IPS DF 4.7 (cell line): Measurements from ENCODE around the gene USP48.
"Not testable (repeated sequence)": the region's sequence is repeated elsewhere in the genome, so short reads cannot be mapped to it uniquely, and the experiment has no call there.

Experiments
- DNase-seq: peaks from one replicate; pipeline ENCODE4 v3.0.0-alpha.2; 2013; ENCODE audit warnings: low spot score; ENCODE audit errors: extremely low read depth

USP48 gene

DNA sequence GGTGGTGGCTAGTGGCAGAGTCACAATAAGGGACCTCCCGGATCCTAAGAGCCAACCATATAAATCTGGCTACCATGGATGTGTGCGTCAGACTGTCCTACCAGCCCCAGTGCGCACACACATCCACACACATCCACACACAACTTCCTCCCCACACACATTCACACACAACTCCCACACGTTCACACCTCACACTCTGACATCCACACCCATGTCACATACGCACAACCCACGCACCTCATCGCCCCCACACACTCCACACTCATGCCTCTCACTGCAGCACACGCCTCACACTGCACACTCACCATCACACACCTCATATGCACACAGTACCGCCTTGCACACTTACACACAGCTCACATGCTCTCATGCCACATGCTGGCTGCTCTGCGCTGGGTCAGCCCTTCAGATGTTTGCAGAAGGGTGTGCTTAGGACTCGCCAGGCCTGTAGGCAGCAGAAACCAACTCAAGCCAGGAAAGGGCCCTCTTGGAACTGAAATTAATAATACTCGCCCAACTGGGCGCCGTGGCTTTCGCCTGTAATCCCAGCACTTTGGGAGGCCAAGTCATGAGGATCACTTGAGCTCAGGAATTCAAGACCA lies 32.1 kb upstream of the USP48 start:
- no peak for DNase-seq

DNA sequence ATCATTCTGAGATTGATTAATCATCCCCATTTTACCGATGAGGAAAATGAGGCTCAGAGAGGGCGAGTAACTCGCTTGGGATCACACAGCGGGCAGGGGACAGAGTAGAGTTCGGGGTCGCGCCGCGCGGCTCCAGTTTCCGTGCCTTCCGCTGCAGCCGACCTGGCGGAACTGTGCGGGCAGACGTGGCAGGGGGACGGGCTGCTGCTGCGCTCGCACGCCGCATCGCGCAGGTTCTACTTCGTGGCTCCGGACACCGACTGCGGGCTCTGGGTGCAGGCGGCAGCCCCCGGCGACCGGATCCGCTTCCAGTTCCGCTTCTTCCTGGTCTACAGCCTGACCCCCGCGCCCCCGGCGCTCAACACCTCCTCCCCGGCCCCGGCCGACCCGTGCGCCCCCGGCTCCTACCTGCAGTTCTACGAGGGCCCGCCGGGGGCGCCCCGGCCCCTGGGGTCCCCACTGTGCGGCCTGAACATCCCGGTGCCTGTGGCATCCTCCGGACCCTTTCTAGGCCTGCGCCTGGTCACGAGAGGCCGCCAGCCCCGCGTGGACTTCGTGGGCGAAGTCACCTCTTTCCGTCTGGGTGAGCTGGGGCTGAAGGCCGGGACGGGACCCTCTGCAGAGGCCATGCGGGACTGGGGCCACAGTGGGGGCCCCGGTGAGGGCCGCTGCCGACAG lies 31.4 kb upstream of the USP48 start:
- DNase-seq, result no peak

DNA sequence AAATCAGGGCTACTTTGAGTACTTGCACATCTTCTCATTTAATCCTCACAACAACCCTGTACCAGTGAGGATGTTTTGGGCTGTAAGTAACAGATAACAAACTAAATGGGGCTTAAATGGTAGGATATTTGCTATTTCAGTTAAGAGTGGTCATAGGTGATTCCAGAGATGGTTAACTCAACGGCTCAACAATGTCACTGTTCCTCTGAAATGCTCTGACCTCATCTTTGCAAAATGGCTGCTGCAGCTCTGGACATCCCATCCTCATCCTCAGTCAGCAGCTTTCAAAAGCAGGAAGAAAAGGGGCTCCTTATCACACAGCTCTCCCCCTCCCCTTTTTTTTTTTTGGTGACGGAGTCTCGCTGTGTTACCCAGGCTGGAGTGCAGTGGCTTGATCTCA lies 30.6 kb upstream of the USP48 start:
- no peak for DNase-seq

DNA sequence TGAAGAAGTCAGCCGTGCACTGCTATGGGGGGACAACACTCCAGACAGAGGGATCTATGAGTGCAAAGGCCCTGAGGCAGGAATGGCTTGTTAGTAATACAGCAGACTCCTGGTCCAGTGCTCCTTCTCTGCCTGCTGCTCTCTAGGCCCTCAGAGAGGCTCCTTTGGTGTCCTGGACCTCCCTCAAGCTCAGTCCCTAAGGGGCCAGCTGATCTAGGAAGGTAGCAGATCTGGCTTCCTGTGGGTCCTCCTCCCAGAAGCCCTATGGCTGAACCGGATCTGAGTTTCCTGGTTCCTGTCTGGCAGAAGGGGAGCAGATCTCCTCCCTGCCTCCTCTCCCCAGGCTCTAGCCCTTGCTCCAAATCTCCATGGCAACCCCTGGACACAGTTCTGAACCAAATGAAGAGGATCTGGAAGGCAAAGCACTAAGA lies 28.9 kb upstream of the USP48 start, which contains the start of gene LDLRAD2:
LDLRAD2 (plus strand) TSS at position 391 of the 431 bp plus-strand sequence. CDS start 187 bp downstream, outside the sequence.
- DNase-seq, result no peak

DNA sequence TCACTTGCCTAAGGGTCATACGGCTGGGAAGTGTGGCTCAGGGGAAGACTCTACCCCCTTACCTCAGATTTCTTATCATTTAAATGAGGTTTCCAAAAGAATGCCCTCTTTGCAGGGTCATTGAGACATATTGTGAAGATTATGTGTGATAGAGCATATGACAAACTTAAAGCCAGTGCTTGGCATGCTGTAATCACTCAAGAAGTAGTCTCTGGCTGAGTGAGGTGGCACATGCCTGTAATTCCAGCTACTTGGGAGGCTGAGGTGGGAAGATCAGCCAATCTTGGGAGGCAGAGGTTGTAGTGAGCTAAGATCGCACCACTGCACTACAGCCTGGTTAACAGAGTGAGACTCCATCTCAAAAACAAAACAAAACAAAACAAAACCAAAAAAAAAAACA lies 21.6 kb upstream of the USP48 start:
- no peak for DNase-seq

DNA sequence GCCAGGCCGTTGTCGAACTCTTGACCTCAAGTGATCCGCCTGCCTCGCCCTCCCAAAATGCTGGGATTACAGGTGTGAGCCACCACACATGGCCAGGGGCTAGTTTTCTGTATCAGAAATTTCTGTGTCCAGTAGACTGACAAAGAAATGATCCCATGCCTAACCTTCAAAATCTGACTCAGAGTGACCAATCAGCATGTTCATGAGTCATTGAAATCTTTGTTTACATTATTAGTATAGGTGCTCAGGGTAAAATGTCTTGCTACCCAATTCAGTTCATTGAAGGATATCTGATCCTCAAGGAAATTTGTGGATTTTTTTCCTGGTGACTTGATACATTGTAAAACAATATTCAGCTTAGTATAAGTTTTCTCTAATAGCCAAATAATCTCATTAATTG lies 18.2 kb upstream of the USP48 start:
- DNase-seq, result no peak

DNA sequence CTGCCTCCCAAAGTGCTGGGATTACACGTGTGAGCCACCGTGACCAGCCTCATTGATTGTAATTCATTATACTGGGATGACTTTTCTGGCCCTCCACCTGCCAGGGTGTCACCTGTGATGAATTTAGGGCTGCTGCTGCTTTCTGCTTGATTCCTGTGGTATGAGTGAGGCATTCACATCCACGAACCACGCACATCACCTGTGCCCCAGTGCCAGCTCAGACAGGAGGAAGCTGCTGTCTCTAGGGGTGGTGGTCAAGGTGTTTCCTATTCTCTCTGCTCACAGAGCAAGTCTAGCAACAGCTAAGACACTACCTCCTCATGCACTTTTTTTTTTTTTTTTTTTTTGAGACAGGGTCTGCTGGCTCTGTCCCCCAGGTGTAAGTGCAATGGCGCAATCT lies 16.8 kb upstream of the USP48 start:
- DNase-seq, result no peak

DNA sequence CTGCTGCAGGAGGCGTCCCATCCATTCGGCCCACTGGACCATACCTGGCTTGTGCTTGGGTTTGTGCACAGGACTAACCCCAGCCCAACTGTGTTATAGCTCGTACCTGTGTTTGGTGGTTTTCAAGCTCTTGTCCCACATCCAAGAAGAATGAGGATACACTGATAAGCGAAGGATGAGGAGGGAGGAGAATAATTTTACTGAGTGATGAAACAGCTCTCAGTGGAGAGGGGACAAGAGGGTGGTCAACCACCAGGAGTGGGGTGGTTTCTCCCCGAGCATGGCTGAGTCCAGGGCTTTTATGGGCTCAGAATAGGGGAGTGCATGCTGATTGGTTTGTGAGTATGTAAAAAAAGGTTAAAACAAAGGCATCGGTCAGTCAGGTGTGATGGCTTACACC lies 12.1 kb upstream of the USP48 start:
- DNase-seq, result no peak

DNA sequence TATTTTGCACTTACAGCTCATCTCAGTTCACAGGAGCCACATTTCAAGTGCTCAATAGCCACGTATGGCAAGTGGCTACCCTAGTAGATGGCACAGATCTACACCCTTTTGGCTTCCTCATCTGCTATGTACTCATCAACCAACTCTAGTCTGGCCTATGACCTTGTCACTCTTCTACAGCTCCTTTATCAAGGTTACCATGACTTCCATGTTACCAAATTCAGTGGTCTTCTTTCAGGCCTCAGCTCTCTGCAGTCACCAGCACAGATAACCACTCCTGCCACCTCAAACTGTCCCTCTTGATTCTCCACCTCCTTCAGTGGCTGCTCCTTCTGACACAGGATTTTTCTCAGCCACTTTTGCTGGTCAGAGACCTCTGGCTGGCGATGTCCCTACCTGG lies 11.7 kb upstream of the USP48 start:
- DNase-seq, result no peak

DNA sequence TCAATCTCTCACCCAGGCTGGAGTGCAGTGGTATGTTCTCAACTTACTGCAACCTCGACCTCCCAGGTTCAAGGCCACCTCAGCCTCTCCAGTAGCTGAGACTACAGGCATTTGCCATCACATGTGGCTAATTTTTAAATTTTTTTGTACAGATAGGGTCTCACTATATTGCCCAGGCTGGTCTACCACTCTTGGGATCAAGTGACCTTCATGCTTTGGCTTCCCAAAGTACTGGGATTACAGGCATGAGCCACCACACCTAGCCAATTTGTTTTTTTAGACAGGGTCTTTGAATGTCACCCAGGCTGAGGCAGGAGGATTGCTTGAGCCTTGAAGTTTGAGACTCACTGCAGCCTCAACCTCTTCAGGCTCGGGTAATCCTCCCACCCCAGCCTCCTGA lies 10.2 kb upstream of the USP48 start:
- no peak for DNase-seq

DNA sequence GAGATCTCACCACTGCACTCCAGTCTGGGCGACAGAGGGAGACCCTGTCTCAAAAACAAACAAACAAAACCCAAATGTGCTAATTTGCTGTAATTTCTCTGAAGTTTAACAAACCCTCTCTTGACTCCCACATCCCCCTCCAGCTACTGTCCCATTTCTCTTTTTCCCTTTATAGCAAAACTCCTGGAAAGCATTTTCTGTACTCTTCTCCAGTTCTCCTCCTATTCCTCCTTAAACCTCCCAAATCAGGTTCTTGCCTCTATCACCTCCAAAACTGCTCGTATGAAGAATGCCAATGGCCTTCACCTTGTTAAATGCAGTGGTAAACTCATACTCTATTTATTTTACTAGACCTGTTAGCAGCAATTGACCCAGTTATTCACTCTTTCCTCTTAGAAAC lies 3.7 kb upstream of the USP48 start:
- no peak for DNase-seq

DNA sequence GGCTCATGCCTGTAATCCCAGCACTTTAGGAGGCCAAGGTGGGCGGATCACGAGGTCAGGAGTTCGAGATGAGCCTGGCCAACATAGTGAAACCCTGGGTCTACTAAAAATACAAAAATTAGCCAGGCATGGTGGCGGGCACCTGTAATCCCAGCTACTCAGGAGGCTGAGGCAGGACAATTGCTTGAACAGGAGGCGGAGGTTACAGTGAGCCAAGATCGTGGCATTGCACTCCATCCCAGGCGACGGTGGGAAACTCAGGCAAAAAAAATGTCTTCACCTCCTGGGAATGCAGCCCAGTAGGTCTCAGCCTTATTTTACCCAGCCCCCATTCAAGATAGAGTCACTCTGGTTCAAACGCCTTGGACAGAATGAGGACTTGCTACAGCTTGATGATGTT lies 2.8 kb upstream of the USP48 start:
- not testable (repeated sequence) for DNase-seq

DNA sequence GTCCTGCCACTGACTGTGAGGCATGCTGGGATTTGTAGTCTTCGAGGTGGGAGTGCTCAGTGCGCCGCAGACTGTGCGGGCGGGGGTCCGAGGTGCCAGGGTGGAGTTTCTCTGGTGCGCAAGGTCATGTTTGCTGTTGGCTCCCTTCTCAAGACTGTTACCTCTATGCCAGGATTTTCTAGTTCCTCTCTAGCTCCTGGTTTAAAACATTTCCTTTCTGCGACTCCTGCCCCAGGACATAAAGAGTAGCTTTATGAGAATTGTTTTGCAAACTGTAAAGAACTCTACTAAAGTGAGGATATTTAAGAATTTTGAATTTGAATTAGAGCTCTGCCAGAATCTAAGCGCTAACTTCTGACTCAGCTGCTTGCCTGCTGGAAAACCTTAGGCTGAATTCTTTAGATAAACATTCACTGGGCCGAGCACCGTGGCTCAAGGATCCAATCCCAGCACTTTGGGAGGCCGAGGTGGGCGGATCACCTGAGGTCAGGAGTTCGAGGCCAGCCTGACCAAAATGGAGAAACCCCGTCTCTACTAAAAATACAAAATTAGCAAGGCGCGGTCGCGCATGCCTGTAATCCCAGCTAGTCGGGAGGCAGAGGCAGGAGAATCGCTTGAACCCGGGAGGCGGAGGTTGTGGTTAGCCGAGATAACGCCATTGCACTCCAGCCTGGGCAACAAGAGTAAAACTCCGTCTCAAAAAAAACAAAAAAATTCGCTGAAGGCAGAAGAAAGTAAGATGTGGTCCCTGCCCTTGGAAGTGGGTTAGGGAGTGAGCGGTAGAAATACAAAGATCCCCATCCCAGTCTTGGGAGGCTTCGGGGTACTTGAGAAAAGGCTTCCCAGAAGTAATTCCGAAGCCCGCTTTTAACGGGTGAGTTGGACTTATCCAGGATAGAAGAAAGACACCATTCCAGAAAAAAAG lies 992 bp upstream of the USP48 start:
- DNase-seq, result no peak

DNA sequence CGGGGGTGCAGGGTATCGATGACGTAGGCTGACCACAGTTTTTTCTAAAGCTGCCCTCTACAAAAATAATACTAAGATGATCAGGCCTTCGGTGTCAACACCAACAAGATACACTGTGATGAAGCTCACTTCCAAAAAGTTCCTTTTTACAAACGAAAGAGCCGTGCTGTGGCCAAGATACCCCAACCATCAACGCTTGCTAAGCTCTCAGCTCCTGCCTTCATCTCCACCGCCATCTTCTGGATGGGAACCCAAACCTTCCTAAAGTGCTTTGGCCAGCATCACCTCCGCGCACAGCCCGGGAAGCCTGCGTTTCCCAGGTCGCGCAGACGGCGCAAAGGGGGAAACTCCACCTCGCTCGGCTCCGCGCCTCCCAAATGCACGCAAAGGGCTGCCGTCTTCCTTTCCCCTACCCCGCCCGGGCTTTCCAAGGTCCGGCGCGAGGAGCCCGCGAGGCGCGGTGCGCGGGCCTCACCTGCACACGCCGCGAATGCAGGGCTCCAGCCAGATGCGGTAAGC lies 541 bp downstream of the USP48 start:
- no peak for DNase-seq

DNA sequence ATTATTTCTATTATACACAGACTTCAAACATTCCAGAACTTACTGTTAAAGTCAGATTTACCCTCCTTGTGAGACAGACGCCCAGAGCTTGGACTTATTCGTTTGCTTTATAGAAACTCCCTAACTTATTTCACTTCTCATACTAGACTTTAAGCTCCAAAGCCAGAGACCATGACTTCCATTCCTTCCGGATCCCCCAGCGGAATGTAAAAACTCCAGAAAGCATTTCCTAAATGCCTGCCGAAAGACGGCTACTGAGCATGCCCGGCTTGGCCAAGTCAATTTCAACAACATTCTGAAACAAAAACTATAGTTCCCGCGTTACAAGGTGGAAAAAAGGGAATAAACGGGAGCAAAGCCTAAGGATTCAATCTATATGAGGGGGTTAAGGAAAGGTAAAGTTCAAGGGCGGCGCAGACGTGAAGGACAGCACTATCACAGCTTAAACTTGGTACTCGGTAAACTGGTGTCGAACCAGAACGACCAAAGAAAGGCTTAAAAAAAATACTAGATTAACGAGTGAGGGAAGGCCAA lies 1.1 kb downstream of the USP48 start:
- DNase-seq, result no peak

DNA sequence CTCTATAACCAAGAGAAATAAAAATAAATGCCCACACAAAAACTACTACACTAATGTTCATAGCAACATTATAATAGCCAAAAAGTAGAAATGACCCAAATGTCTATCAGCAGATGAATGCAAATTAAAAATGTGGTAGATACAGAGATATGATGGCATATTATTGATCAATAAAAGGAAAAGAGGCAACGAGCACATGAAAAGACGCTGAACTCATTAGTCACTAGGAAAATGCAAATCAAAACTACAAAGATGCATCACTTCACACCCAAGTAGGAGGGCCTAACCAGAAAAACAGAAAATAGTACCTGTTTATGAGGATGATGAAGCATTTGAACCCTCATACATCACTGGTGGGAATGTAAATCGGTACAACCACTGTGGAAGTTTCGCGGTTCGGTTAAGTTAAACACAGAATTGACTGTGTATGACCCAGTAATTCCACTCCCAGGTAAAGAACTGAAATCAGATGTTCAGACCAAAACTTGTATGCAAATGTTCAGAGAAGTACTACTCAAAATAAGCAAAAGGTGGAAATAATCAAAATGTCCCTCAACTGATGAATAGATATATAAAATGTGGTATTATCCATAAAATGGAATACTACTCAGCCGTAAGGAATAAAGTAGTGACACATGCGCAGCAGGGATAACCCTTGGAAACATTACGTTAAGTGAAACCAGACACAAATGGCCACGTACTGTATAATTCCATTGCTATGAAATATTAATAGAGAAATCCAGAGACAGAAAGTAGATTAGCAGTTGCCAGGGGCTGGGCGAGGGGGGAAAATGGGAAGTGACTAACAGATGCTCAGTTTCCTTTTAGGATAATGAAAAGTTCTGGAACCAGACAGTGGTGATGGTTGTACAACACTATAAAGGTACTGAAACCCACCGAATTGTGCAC lies 3.1 kb downstream of the USP48 start:
- no peak for DNase-seq

DNA sequence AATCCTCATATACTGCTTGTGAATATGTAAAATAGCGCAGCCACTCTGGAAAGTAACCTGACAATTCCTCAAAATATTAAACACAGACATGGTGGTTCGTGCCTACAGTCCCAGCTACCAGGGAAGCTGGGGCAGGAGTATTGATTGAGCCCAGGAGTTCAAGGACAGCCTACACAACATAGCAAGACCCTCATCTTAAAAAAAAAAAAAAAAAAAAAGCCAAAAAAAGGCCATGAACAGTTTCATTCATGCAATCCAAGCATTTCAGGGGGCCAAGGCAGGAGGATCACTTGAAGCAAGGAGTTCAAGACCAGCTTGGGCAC lies 4.6 kb downstream of the USP48 start:
- no peak for DNase-seq

DNA sequence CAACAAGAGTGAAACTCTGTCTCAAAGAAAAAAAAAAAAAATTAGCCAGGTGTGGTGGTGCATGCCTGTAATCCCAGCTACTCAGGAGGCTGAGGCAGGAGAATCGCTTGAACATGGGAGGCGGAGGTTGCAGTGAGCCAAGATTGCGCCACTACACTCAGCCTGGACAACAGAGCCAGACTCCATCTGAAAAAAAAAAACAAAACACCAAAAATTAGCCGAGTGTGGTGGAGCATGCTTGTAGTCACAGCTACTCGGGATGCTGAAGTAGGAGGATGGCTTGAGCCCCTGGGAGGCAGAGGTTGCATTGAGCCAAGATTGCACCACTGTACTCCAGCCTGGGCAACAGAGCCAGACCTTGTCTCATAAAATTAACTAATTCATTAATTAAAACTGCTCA lies 6.0 kb downstream of the USP48 start:
- DNase-seq, result not testable (repeated sequence)

DNA sequence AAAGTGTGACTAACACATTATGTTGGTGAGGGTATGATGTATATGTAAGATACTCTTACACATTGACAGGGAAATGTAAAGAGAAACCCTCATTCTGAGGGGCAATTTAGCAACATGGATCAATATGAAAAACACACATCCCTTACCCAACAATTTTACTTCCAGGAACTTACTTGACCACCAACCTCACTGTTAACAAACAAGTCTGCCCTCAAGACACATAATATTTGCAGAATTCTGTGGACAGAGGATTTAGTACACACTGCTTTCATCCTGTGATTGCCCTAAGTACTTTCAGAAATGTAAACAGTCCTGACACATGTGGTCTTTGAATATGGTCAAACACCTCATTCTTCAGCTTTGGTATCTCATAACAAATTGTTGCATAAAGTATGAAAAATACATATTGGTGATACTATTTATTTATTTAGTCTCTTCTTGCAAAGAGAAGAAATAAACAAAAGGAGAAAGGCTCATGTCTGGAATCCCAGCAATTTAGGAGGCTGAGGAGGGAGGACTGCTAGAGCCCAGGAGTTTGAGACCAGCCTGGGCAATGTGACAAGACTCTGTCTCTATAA lies 6.9 kb downstream of the USP48 start:
- no peak for DNase-seq

DNA sequence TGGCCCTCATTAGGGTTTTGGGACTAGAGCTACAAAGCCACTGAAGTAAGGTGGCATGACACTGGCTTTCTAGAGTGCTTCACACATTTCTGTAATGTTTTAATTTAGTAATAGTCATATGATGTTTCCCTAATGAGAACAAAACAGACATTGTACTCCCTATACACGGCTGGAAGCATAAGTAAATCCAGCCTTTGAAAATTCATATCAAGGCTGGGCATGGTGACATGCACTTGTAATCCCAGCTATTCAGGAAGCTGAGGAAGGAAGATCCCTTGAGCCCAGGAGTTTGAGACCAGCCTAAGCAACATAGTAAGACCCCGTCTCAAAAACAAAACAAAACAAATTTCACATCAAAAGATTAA lies 7.4 kb downstream of the USP48 start:
- DNase-seq, result no peak
